Measurements from ENCODE around the gene SLCO4A1. TPM values are rescaled to one million over a fixed set of nuclear protein-coding genes. Genes with fewer than 3 reads are reported as not detected.

The SLCO4A1 gene
- total and polyA plus RNA-seq, 9 of the 15 experiments (the other 6 are each of a cell fraction or from before 2014, with no cell fraction given) = 1.6 to 21.9 (median 12.8) TPM

DNA sequence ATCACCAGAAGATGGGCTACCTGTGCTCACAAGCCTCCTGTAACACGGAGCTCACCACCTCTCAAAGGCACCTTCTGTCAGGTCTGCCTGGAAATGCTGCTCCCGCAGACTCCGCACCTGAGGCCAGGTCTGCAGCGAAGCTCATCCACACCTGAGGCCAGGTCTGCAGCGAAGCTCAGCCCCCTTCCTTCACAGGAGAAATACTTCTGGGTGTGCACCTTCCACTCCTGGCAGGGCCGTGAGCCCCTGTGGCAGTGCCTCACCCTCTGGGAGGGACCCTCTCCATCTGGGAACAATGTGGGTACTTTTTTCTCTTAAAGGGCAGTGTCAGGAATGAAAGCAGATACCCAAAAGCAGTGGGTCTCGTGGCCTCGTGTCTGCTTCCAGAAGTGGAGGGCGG, 1.4 kb upstream of the SLCO4A1 start:
- Histone ChIP-seq H3K9me3 (replicated peaks; ENCODE audit: control insufficient read depth, insufficient read depth, low read depth, low read length) (no peaks in the 10 kb centered on the region; the same call in 1 of the 2 replicates), H3K36me3 (ENCODE audit: control insufficient read depth, insufficient read depth, low read length) (peaks cover 22% of the 10 kb centered on the region; the same call in 1 of the 3 replicates), H3K79me2 (ENCODE audit: control insufficient read depth, insufficient read depth, low read length) (peaks cover 34% of the 10 kb centered on the region), H3K27me3 (ENCODE audit: control insufficient read depth in 2 of 2, insufficient read depth in 2 of 2, low read length in 2 of 2) (peaks cover 0 to 12% of the 10 kb centered on the region in 2 experiments; a peak in 3 of 5 replicates), H3K4me3 (no peak overlapping the region), H3K9me1 (ENCODE audit: control insufficient read depth, insufficient read depth, low read length) (peaks cover 4% of the 10 kb centered on the region), H4K20me1 (replicated peaks; ENCODE audit: control insufficient read depth, insufficient read depth, low read length) (peaks cover 21% of the 10 kb centered on the region), H3K9ac (ENCODE audit: insufficient read depth in 1 of 2, low read depth in 2 of 2, low read length in 2 of 2) (0 out of 4 replicates have a peak overlapping the region, but pooled peaks of 1 of the 2 experiments have one; percentile 65), H3K4me1 (replicated peaks in 1 of 2; ENCODE audit: control insufficient read depth in 2 of 2, insufficient read depth in 2 of 2, low read length in 2 of 2) (peaks cover 10 to 68% of the 10 kb centered on the region in 2 experiments), H3K27ac (ENCODE audit: extremely low read depth, low read depth, low read length) (no peak overlapping the region), H2AFZ (ENCODE audit: low read depth, low read length) (no peak overlapping the region), H3K4me2 (ENCODE audit: insufficient read depth, low read length) (no peak overlapping the region)
- FAIRE-seq (no peak), ATAC-seq (no peak), DNase-seq (ENCODE audit: extremely low read depth in 1 of 4, low spot score in 3 of 4) (no peak)
- in situ Hi-C loops (cut with MboI) (no loop called here), intact Hi-C loops (cut with micrococcal nuclease) (no loop called here)
- TF ChIP-seq ZNF134 (CRISPR knock-in tag; conservative IDR thresholded peaks at IDR 0.05) = no peak
- no peak for TF ChIP-seq RUNX1 (IDR thresholded peaks at IDR 0.05; ENCODE audit: low read depth)
- no peak for TF ChIP-seq JUNB (CRISPR knock-in tag; conservative IDR thresholded peaks at IDR 0.05)
- no peak for TF ChIP-seq CTCFL (IDR thresholded peaks at IDR 0.05; ENCODE audit: borderline replicate concordance, insufficient read depth, low read depth, low read length, poor library complexity, severe bottlenecking)
- no peak for TF ChIP-seq STAT5A (IDR thresholded peaks at IDR 0.05; ENCODE audit: borderline replicate concordance, low read length)
- TF ChIP-seq ZNF23 (CRISPR knock-in tag; IDR thresholded peaks at IDR 0.05) = no peak
- no peak for TF ChIP-seq ZC3H11A (IDR thresholded peaks at IDR 0.05; ENCODE audit: low read depth, low read length)
- TF ChIP-seq ETS2 (tag; IDR thresholded peaks at IDR 0.05; ENCODE audit: borderline replicate concordance, poor library complexity, severe bottlenecking) = no peak
- no peak for TF ChIP-seq LARP7 (IDR thresholded peaks at IDR 0.05)
- TF ChIP-seq E2F5 (CRISPR knock-in tag; IDR thresholded peaks at IDR 0.05) = no peak
- no peak for TF ChIP-seq ZFP30 (CRISPR knock-in tag; IDR thresholded peaks at IDR 0.05; ENCODE audit: borderline replicate concordance)
- TF ChIP-seq, protein P1, sequence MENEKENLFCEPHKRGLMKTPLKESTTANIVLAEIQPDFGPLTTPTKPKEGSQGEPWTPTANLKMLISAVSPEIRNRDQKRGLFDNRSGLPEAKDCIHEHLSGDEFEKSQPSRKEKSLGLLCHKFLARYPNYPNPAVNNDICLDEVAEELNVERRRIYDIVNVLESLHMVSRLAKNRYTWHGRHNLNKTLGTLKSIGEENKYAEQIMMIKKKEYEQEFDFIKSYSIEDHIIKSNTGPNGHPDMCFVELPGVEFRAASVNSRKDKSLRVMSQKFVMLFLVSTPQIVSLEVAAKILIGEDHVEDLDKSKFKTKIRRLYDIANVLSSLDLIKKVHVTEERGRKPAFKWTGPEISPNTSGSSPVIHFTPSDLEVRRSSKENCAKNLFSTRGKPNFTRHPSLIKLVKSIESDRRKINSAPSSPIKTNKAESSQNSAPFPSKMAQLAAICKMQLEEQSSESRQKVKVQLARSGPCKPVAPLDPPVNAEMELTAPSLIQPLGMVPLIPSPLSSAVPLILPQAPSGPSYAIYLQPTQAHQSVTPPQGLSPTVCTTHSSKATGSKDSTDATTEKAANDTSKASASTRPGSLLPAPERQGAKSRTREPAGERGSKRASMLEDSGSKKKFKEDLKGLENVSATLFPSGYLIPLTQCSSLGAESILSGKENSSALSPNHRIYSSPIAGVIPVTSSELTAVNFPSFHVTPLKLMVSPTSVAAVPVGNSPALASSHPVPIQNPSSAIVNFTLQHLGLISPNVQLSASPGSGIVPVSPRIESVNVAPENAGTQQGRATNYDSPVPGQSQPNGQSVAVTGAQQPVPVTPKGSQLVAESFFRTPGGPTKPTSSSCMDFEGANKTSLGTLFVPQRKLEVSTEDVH (IDR thresholded peaks at IDR 0.05; ENCODE audit: low read depth, partially characterized antibody) = no peak
- no peak for TF ChIP-seq THRA (IDR thresholded peaks at IDR 0.05)
- WGBS (ENCODE audit: insufficient coverage, low coverage, missing lambda C conversion rate) = 91% methylated on average over 9 of the region's 9 CpGs
- CTCF ChIA-PET (ENCODE audit: low intra/inter-chr PET ratio) = no interaction called here
- no TSS peak for BruUV-seq (replicated peaks)
- POLR2A ChIA-PET = interaction anchor here (0.6 kb wide), 1 partner anchor 17 kb away, joined by 3 read pairs; no protein-coding TSS in a partner anchor

All from K562 (cell line).